Measurements from ENCODE around the gene YTHDC2.

DNA sequence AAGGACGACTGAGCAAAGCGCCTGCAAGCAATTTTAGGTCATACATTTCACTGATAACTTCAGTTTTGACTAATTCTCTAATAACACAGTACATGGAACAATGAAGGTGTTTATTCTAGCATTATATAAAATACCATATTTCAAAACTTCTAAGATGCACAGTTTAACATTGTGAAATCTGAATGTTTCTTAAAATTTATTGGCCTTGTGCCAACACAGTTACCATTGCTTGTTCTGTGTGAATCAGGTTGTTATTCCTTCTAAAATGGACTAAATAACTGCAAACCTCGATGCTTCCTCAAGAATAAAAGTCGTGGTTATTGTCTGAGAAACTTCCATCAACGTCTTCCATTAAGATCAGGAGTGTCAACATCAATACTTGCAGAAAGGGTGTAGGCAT lies 33.3 kb upstream of the YTHDC2 start:
- no peak for TF ChIP-seq POLR2A (IDR thresholded peaks at IDR 0.05; ENCODE audit: low read depth, low read length)
- no peak for TF ChIP-seq POLR2AphosphoS5 (IDR thresholded peaks at IDR 0.05; ENCODE audit: low read depth, low read length)
